ENCODE measurements around the gene INIP. TPM values are rescaled to one million over a fixed set of nuclear protein-coding genes. Genes with fewer than 3 reads are reported as not detected.

Gene INIP
- polyA plus RNA-seq, 1 donor from 2014 or later = 64.7 TPM

DNA sequence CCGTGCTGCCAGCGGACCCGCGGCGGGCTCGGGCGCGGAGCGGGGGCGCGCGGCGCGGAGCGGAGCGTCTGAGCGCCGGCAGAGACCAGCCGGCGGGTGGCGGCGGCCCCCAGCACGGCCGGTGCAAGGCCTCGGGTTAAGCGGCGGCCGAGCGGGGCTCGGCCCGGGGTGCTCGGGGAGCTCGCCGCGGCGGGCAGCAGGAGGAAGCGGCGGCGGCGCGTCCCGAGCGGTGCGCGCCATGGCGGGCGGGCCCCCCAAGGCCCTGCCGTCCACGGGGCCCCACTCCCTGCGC is 32.8 kb upstream of the INIP start:
- TF ChIP-seq EP300 (conservative IDR thresholded peaks at IDR 0.05; ENCODE audit: poor library complexity, severe bottlenecking) (no peak), MXI1 (conservative IDR thresholded peaks at IDR 0.05; ENCODE audit: poor library complexity, severe bottlenecking) (no peak), TAF1 (IDR thresholded peaks at IDR 0.05; ENCODE audit: low read depth) (no peak), SMC3 (conservative IDR thresholded peaks at IDR 0.05; ENCODE audit: poor library complexity) (no peak), EZH2 (IDR thresholded peaks at IDR 0.05; ENCODE audit: borderline replicate concordance, insufficient read depth, low read length, poor library complexity, severe bottlenecking) (no peak), POLR2AphosphoS5 (IDR thresholded peaks at IDR 0.05) (no peak), RAD21 (conservative IDR thresholded peaks at IDR 0.05) (no peak)
- TF ChIP-seq, protein P1, sequence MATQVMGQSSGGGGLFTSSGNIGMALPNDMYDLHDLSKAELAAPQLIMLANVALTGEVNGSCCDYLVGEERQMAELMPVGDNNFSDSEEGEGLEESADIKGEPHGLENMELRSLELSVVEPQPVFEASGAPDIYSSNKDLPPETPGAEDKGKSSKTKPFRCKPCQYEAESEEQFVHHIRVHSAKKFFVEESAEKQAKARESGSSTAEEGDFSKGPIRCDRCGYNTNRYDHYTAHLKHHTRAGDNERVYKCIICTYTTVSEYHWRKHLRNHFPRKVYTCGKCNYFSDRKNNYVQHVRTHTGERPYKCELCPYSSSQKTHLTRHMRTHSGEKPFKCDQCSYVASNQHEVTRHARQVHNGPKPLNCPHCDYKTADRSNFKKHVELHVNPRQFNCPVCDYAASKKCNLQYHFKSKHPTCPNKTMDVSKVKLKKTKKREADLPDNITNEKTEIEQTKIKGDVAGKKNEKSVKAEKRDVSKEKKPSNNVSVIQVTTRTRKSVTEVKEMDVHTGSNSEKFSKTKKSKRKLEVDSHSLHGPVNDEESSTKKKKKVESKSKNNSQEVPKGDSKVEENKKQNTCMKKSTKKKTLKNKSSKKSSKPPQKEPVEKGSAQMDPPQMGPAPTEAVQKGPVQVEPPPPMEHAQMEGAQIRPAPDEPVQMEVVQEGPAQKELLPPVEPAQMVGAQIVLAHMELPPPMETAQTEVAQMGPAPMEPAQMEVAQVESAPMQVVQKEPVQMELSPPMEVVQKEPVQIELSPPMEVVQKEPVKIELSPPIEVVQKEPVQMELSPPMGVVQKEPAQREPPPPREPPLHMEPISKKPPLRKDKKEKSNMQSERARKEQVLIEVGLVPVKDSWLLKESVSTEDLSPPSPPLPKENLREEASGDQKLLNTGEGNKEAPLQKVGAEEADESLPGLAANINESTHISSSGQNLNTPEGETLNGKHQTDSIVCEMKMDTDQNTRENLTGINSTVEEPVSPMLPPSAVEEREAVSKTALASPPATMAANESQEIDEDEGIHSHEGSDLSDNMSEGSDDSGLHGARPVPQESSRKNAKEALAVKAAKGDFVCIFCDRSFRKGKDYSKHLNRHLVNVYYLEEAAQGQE (IDR thresholded peaks at IDR 0.05; ENCODE audit: borderline replicate concordance) = no peak
- TF ChIP-seq, protein P2, sequence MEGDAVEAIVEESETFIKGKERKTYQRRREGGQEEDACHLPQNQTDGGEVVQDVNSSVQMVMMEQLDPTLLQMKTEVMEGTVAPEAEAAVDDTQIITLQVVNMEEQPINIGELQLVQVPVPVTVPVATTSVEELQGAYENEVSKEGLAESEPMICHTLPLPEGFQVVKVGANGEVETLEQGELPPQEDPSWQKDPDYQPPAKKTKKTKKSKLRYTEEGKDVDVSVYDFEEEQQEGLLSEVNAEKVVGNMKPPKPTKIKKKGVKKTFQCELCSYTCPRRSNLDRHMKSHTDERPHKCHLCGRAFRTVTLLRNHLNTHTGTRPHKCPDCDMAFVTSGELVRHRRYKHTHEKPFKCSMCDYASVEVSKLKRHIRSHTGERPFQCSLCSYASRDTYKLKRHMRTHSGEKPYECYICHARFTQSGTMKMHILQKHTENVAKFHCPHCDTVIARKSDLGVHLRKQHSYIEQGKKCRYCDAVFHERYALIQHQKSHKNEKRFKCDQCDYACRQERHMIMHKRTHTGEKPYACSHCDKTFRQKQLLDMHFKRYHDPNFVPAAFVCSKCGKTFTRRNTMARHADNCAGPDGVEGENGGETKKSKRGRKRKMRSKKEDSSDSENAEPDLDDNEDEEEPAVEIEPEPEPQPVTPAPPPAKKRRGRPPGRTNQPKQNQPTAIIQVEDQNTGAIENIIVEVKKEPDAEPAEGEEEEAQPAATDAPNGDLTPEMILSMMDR (IDR thresholded peaks at IDR 0.05; ENCODE audit: poor library complexity, severe bottlenecking) = no peak
- H3K9me2 ChIP-seq (ENCODE audit: insufficient read depth, low read length) = no peaks in the 10 kb centered on the region
- H3K27ac ChIP-seq (ENCODE audit: low read length) = peak overlapping the region; percentile 64
- H3K4me3 ChIP-seq (ENCODE audit: low read length) = peak overlapping the region; percentile 98
- no peaks in the 10 kb centered on the region for H3K9me3 ChIP-seq (ENCODE audit: low read length)
- no peak overlapping the region for H2AFZ ChIP-seq (ENCODE audit: low read depth, low read length)
- no peaks in the 10 kb centered on the region for H3F3A ChIP-seq (ENCODE audit: insufficient read depth, low read length, poor library complexity, severe bottlenecking)
- H3K36me3 ChIP-seq (ENCODE audit: insufficient read depth, low read length) = no peaks in the 10 kb centered on the region
- H4K20me1 ChIP-seq (ENCODE audit: insufficient read depth) = no peaks in the 10 kb centered on the region
- H3K4me2 ChIP-seq (ENCODE audit: low read length) = no peak overlapping the region
- peaks cover 30% of the 10 kb centered on the region for H3K79me2 ChIP-seq (replicated peaks; ENCODE audit: insufficient read depth, low read length)
- H3K9ac ChIP-seq (ENCODE audit: low read length) = peak overlapping the region; percentile 82
- no peaks in the 10 kb centered on the region for H3K27me3 ChIP-seq (ENCODE audit: insufficient read depth, low read depth, low read length)

DNA sequence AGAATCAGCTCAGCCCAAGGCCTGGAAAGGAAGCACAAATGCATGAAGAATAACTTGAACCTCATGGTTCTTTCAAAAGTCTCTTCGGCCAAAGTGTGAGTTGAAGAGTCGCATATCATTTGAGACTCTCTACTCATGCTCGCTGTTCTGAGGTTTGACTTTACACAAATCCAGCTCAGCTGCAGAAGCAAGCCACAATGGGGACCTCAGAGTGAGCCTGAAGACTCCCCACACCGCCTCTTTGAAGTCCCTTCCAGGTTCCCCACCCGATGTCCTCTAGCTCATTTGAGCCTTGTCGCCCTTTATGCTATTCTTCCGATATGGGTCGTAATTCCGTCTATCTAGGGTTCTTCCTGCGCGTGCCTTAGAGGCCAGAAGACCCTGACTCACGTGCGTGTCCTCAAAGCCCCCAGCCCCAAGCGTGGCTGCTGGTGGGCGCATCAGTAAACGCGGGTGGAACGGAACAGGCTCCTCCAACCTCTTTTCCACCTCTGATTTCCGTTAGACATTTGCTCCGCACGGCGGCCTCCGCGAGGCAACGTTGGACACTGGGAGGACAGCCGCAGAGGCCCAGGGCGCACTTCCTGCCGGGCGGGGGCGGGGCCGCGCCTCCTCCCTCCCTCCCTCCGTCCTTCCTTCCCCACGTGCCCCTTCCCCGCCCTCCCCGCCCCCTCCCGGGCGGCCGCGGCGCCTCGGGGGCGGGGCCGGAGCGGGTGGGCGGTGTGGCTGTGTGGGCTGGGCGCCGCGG is 32.3 kb upstream of the INIP start, which contains the start of gene SNX30:
Gene SNX30 (plus strand): TSS at position 745 of the 748 bp plus-strand sequence. CDS start 242 bp downstream, outside the sequence.
- Histone ChIP-seq H2AFZ (ENCODE audit: low read depth, low read length) (peak within 1 kb of the TSS; percentile 88), H3K36me3 (ENCODE audit: insufficient read depth, low read length) (no peaks in the 10 kb centered on the region), H3K4me3 (ENCODE audit: low read length) (peak within 1 kb of the TSS; percentile 98), H3F3A (ENCODE audit: insufficient read depth, low read length, poor library complexity, severe bottlenecking) (no peaks in the 10 kb centered on the region), H3K9me3 (ENCODE audit: low read length) (no peaks in the 10 kb centered on the region), H3K9me2 (ENCODE audit: insufficient read depth, low read length) (no peaks in the 10 kb centered on the region), H3K4me2 (ENCODE audit: low read length) (peak within 1 kb of the TSS; percentile 82), H3K27ac (ENCODE audit: low read length) (peak within 1 kb of the TSS; percentile 64), H3K9ac (ENCODE audit: low read length) (peak within 1 kb of the TSS; percentile 82), H3K27me3 (ENCODE audit: insufficient read depth, low read depth, low read length) (no peaks in the 10 kb centered on the region), H4K20me1 (ENCODE audit: insufficient read depth) (no peaks in the 10 kb centered on the region), H3K79me2 (replicated peaks; ENCODE audit: insufficient read depth, low read length) (peaks cover 30% of the 10 kb centered on the region)
- TF ChIP-seq EZH2 (IDR thresholded peaks at IDR 0.05; ENCODE audit: borderline replicate concordance, insufficient read depth, low read length, poor library complexity, severe bottlenecking) = no peak
- no peak for TF ChIP-seq SMC3 (conservative IDR thresholded peaks at IDR 0.05; ENCODE audit: poor library complexity)
- TF ChIP-seq MXI1 (conservative IDR thresholded peaks at IDR 0.05; ENCODE audit: poor library complexity, severe bottlenecking) = peak; percentile 38
- TF ChIP-seq POLR2AphosphoS5 (IDR thresholded peaks at IDR 0.05) = peak; percentile 52
- no peak for TF ChIP-seq RAD21 (conservative IDR thresholded peaks at IDR 0.05)
- no peak for TF ChIP-seq EP300 (conservative IDR thresholded peaks at IDR 0.05; ENCODE audit: poor library complexity, severe bottlenecking)
- TF ChIP-seq TAF1 (IDR thresholded peaks at IDR 0.05; ENCODE audit: low read depth) = peak; percentile 11
- TF ChIP-seq, protein P2 (IDR thresholded peaks at IDR 0.05; ENCODE audit: poor library complexity, severe bottlenecking) = peak; percentile 19
- TF ChIP-seq, protein P1 (IDR thresholded peaks at IDR 0.05; ENCODE audit: borderline replicate concordance) = no peak
